IMR-90 (cell line): Measurements from ENCODE around the gene UBE2D4. TPM values are rescaled to one million over a fixed set of nuclear protein-coding genes. Genes with fewer than 3 reads are reported as not detected.

ENCODE experiments used
- ATAC-seq: fragments of 200-7000 bp; cut with Tn5 transposase; 2 replicates; pipeline ENCODE4 v1.9.1; 2020; ENCODE audit warnings: low read depth, mild to moderate bottlenecking, moderate library complexity
- BruUV-seq: library from RNA; stranded (reverse); fragments of 400-500 nt; replicated peaks from 2 replicates; lab custom pipeline; 2021; lab: Mats Ljungman, UMichigan
- CTCF ChIA-PET: fragments of 300-600 bp; formaldehyde crosslinking; extraction: SDS; loops from one replicate; lab custom pipeline; 2021; ENCODE audit warnings: antibody characterized with exemption; lab: Yijun Ruan, JAX
- POLR2A ChIA-PET: fragments of 300-600 bp; sonication (Branson Sonifier 250); formaldehyde crosslinking; loops from one replicate; lab custom pipeline; 2022; ENCODE audit warnings: antibody characterized with exemption; ENCODE audit not compliant: unreplicated experiment; lab: Charles Lee
- DNase-seq: peaks from one replicate; pipeline ENCODE4 v3.0.0; 2013
- H2AFZ ChIP-seq: replicated peaks from 2 replicates; pipeline ENCODE3; 2013; ENCODE audit warnings: low read length, mild to moderate bottlenecking; ENCODE audit not compliant: poor library complexity
- H2AK5ac ChIP-seq: 2 replicates; pipeline ENCODE4 v1.6.1; 2013; ENCODE audit warnings: low read depth, low read length, inconsistent platforms
- H2AK9ac ChIP-seq: replicated peaks from 2 replicates; pipeline ENCODE3; 2013; ENCODE audit warnings: mild to moderate bottlenecking, low read depth, low read length, moderate library complexity; ENCODE audit not compliant: poor library complexity
- H2BK120ac ChIP-seq: 2 replicates; pipeline ENCODE4 v1.6.1; 2013; ENCODE audit warnings: low read depth, low read length, inconsistent platforms
- H2BK15ac ChIP-seq: 3 replicates; pipeline ENCODE4 v1.6.1; 2013; ENCODE audit warnings: low read depth, low read length, inconsistent platforms
- H2BK20ac ChIP-seq: 2 replicates; pipeline ENCODE4 v1.6.1; 2013; ENCODE audit warnings: low read depth, mild to moderate bottlenecking, inconsistent platforms, low read length, moderate library complexity
- H2BK5ac ChIP-seq: 2 replicates; pipeline ENCODE4 v1.6.1; 2013; ENCODE audit warnings: mild to moderate bottlenecking, low read depth, low read length, inconsistent platforms; ENCODE audit not compliant: poor library complexity, severe bottlenecking
- H3K14ac ChIP-seq: replicated peaks from 2 replicates; pipeline ENCODE4 v1.6.1; 2013; ENCODE audit warnings: low read depth, low read length, inconsistent platforms
- H3K18ac ChIP-seq: 2 replicates; pipeline ENCODE4 v1.6.1; 2013; ENCODE audit warnings: low read depth, low read length, control low read depth
- H3K23ac ChIP-seq: 2 replicates; pipeline ENCODE4 v1.6.1; 2013; ENCODE audit warnings: low read depth, low read length, inconsistent platforms
- H3K27ac ChIP-seq: 2 replicates; pipeline ENCODE4 v1.5.1; 2013; ENCODE audit warnings: mild to moderate bottlenecking, control low read depth, low read length; ENCODE audit not compliant: insufficient read depth
- H3K27me3 ChIP-seq: 2 replicates; pipeline ENCODE4 v1.6.1; 2013; ENCODE audit warnings: low read length; ENCODE audit not compliant: control insufficient read depth, insufficient read depth
- H3K36me3 ChIP-seq: 2 replicates; pipeline ENCODE4 v1.6.1; 2013; ENCODE audit warnings: low read length, mixed read lengths; ENCODE audit not compliant: control insufficient read depth, insufficient read depth
- H3K4ac ChIP-seq: 2 replicates; pipeline ENCODE4 v1.6.1; 2013; ENCODE audit warnings: low read depth, low read length, inconsistent platforms
- H3K4me1 ChIP-seq: 2 replicates; pipeline ENCODE4 v1.6.1; 2013; ENCODE audit warnings: low read length, mixed read lengths; ENCODE audit not compliant: control insufficient read depth, insufficient read depth
- H3K4me2 ChIP-seq: 2 replicates; pipeline ENCODE4 v1.6.1; 2013; ENCODE audit warnings: low read depth, mild to moderate bottlenecking, control low read depth, low read length, moderate library complexity
- H3K4me3 ChIP-seq: 2 replicates; pipeline ENCODE4 v1.5.1; 2013; ENCODE audit warnings: low read depth, mild to moderate bottlenecking, control low read depth, low read length, moderate library complexity; ENCODE audit not compliant: insufficient read depth
- H3K56ac ChIP-seq: 2 replicates; pipeline ENCODE4 v1.6.1; 2013; ENCODE audit warnings: low read length, inconsistent platforms; ENCODE audit not compliant: insufficient read depth; ENCODE audit errors: extremely low read depth
- H3K79me1 ChIP-seq, 2 experiments: 2 replicates each; pipeline ENCODE4 v1.6.1; 2013; ENCODE audit warnings: low read length in 2 of 2, inconsistent platforms in 1 of 2, low read depth in 1 of 2
- H3K9ac ChIP-seq: 2 replicates; pipeline ENCODE4 v1.6.1; 2013; ENCODE audit warnings: low read depth, low read length, control low read depth
- H3K9me1 ChIP-seq: 2 replicates; pipeline ENCODE4 v1.6.1; 2013; ENCODE audit warnings: low read length, inconsistent platforms; ENCODE audit not compliant: insufficient read depth
- H3K9me3 ChIP-seq: 2 replicates; pipeline ENCODE4 v1.6.1; 2013; ENCODE audit warnings: low read length; ENCODE audit not compliant: control insufficient read depth, insufficient read depth
- H4K20me1 ChIP-seq: 2 replicates; pipeline ENCODE4 v1.6.1; 2013; ENCODE audit warnings: low read length, inconsistent platforms; ENCODE audit not compliant: insufficient read depth
- H4K5ac ChIP-seq: 2 replicates; pipeline ENCODE4 v1.6.1; 2013; ENCODE audit warnings: mild to moderate bottlenecking, low read depth, low read length, control low read depth
- H4K8ac ChIP-seq, 2 experiments: 2 replicates each; pipeline ENCODE4 v1.6.1; 2013; ENCODE audit warnings: low read depth in 2 of 2, low read length in 2 of 2, control low read depth in 1 of 2, inconsistent platforms in 1 of 2
- H4K91ac ChIP-seq: 2 replicates; pipeline ENCODE4 v1.6.1; 2013; ENCODE audit warnings: low read depth, low read length, inconsistent platforms; ENCODE audit not compliant: insufficient read depth
- MXI1 ChIP-seq: IDR thresholded peaks from 2 replicates; pipeline ENCODE4 v1.6.1; 2012; ENCODE audit warnings: low read depth, mild to moderate bottlenecking, low read length, moderate library complexity, borderline replicate concordance
- RCOR1 ChIP-seq: IDR thresholded peaks from 2 replicates; pipeline ENCODE4 v1.6.1; 2012; ENCODE audit warnings: mild to moderate bottlenecking, low read length, improper control_type of control experiment; ENCODE audit not compliant: insufficient replicate concordance
- USF2 ChIP-seq: fragments of 150-350 bp; IDR thresholded peaks from 2 replicates; pipeline ENCODE4 v1.6.1; 2017; ENCODE audit warnings: mild to moderate bottlenecking, antibody characterized with exemption, low read length, low read depth
- WGBS, 2 experiments: methylation state at CpG; one replicate each; pipeline versions ENCODE4 v1.1.5 to v1.1.7; 2013; ENCODE audit warnings: missing lambda C conversion rate in 2 of 2; ENCODE audit not compliant: insufficient read length in 1 of 2; ENCODE audit errors: extremely low coverage in 2 of 2; 5-methylcytosine and 5-hydroxymethylcytosine counted together
- dilution Hi-C: fragments of 300-500 bp; cut with HindIII; formaldehyde crosslinking; loops from one replicate; pipeline ENCODE4 v1.14.3; 2018; ENCODE audit warnings: low sequenced_read_pairs; ENCODE audit not compliant: unreplicated experiment
- in situ Hi-C: fragments of 300-500 bp; cut with MboI; formaldehyde crosslinking; loops from 3 replicates; pipeline ENCODE4 v1.14.3; 2019; ENCODE audit warnings: low sequenced_read_pairs, inconsistent platforms, mixed read lengths
- intact Hi-C: fragments of 100-400 bp; cut with micrococcal nuclease; formaldehyde crosslinking; loops from 2 replicates; pipeline ENCODE4 v1.10.0; 2022
- polyA plus RNA-seq, 3 experiments: library from polyadenylated mRNA; depleted of rRNA; stranded (reverse); fragments of >200 nt; gene quantifications; 2 replicates each; pipeline ENCODE4 v1.2.3, GENCODE V29; 2012; ENCODE audit warnings: low replicate concordance in 1 of 3
- total RNA-seq: library from RNA; depleted of rRNA; stranded (reverse); fragments of >200 nt; gene quantifications from 2 replicates; pipeline ENCODE4 v1.2.3, GENCODE V29; 2012

UBE2D4 gene
- total and polyA plus RNA-seq, 2 of the 4 experiments (the other 2 are of a cell fraction): 9.7 to 10.5 TPM

DNA sequence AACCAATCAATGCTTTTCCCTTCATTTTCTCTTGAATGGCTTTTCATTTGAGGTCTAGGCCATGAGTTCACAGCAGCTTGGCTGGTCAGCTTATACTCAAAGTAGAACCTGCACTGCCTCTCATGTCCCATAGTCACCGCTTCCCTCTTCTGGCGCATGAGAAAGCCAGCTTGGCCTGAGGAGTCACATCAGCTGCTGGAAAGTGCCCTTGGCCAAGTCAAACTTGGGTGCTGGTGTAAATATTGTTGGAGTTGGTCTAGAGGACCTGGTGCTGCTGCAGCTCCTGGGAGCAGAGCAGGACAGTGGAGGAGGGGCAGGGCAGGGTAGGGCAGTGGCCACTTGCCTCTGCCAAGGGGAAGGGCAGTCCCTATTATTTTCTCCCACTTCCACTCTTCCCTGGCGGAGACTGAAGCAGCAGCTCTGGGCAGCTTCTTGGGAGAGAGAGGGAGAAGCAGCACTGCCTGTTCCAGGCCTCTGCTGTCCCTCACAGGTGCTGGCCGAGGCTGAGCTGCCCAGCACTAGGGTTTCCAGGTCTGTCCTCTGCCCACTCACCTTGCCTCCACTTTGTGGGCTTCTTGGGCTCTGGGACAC is 12.8 kb downstream of the UBE2D4 start:
- Histone ChIP-seq H3K18ac (no peak overlapping the region), H2AK5ac (no peak overlapping the region), H2AFZ (no peak overlapping the region), H3K27ac (no peak overlapping the region), H3K4me3 (no peak overlapping the region), H3K9ac (no peak overlapping the region), H4K8ac (no peak overlapping the region), H3K4me1 (no peaks in the 10 kb centered on the region), H3K4ac (no peak overlapping the region), H2AK9ac (peak overlapping the region; percentile 49), H4K20me1 (no peaks in the 10 kb centered on the region), H3K36me3 (peaks cover 3% of the 10 kb centered on the region; the same call in 1 of the 2 replicates), H3K79me1 (no peaks in the 10 kb centered on the region), H3K9me1 (0 out of 2 replicates have a peak, but pooled peaks cover 4% of the 10 kb centered on the region), H4K5ac (no peak overlapping the region), H2BK120ac (no peak overlapping the region), H2BK5ac (no peak overlapping the region), H3K14ac (no peak overlapping the region), H3K9me3 (no peaks in the 10 kb centered on the region), H4K91ac (no peak overlapping the region), H2BK15ac (no peak overlapping the region), H3K56ac (no peak overlapping the region), H2BK20ac (no peak overlapping the region), H3K4me2 (no peak overlapping the region), H3K27me3 (no peaks in the 10 kb centered on the region), H3K23ac (no peak overlapping the region)
- dilution Hi-C loops (no loop called here), in situ Hi-C loops (no loop called here), intact Hi-C loops (no loop called here)
- TF ChIP-seq RCOR1 (no peak), USF2 (no peak), MXI1 (no peak)
- DNase-seq (no peak), ATAC-seq (no peak)
- POLR2A ChIA-PET: no interaction called here
- CTCF ChIA-PET: no interaction called here
- BruUV-seq: no TSS peak
- WGBS, 2 experiments: 100% methylated on average over 1 of the region's 4 CpGs; no CpG with 5 or more reads in 1 of the 2 experiments
